GM18511 (cell line): ENCODE results near the gene OXNAD1.

Experiments used
- ATAC-seq: cut with Tn5 transposase; IDR thresholded peaks from one replicate; pipeline ENCODE4 v1.9.1; 2021; ENCODE audit warnings: mild to moderate bottlenecking, moderate library complexity; ENCODE audit not compliant: unreplicated experiment

OXNAD1 gene

GRCh38 chr3:16325850-16326249 lies 60.8 kb downstream of the OXNAD1 start:
- no peak for ATAC-seq

- no peak for ATAC-seq
Measured at GRCh38 chr3:16326724-16327349, 61.8 kb downstream of the OXNAD1 start.

GRCh38 chr3:16328124-16328523 lies 63.1 kb downstream of the OXNAD1 start:
- no peak for ATAC-seq

GRCh38 chr3:16329036-16329825 lies 64.2 kb downstream of the OXNAD1 start:
- ATAC-seq = no peak

GRCh38 chr3:16329826-16330129 lies 64.8 kb downstream of the OXNAD1 start:
- ATAC-seq = no peak

GRCh38 chr3:16330351-16330750 lies 65.3 kb downstream of the OXNAD1 start:
- no peak for ATAC-seq

- ATAC-seq = no peak
Measured at GRCh38 chr3:16331319-16331883, 66.4 kb downstream of the OXNAD1 start.

- ATAC-seq = no peak
Measured at GRCh38 chr3:16332904-16333426, 68.0 kb downstream of the OXNAD1 start.

- ATAC-seq = no peak
Measured at GRCh38 chr3:16334909-16335308, 69.9 kb downstream of the OXNAD1 start.

GRCh38 chr3:16335333-16335732 lies 70.3 kb downstream of the OXNAD1 start:
- no peak for ATAC-seq

- no peak for ATAC-seq
Measured at GRCh38 chr3:16335772-16336645, 71.0 kb downstream of the OXNAD1 start.

GRCh38 chr3:16336825-16337224 lies 71.8 kb downstream of the OXNAD1 start:
- ATAC-seq = no peak

GRCh38 chr3:16337856-16338540 lies 73.0 kb downstream of the OXNAD1 start:
- no peak for ATAC-seq

- peak; percentile 54 for ATAC-seq
Measured at GRCh38 chr3:16338999-16339398, 74.0 kb downstream of the OXNAD1 start.

- ATAC-seq = no peak
Measured at GRCh38 chr3:16343101-16343500, 78.1 kb downstream of the OXNAD1 start.

GRCh38 chr3:16346413-16347081 lies 81.5 kb downstream of the OXNAD1 start:
- no peak for ATAC-seq

- no peak for ATAC-seq
Measured at GRCh38 chr3:16347548-16347947, 82.5 kb downstream of the OXNAD1 start.

GRCh38 chr3:16349986-16350596 lies 85.1 kb downstream of the OXNAD1 start:
- no peak for ATAC-seq

GRCh38 chr3:16350597-16351318 lies 85.7 kb downstream of the OXNAD1 start:
- ATAC-seq = no peak
